DOHH2 (cell line): ENCODE measurements around the gene ACSF3.

Experiments
- H3F3A ChIP-seq: fragments of 200-600 bp; sonication (generic), shearing (Covaris generic); 2 replicates; pipeline ENCODE4 v1.6.0; 2016; ENCODE audit warnings: antibody characterized with exemption, mild to moderate bottlenecking; ENCODE audit not compliant: control insufficient read depth, insufficient read depth
- H3K27ac ChIP-seq: fragments of 200-600 bp; sonication (generic); 2 replicates; pipeline ENCODE4 v1.5.1; 2014; ENCODE audit warnings: low read depth, mild to moderate bottlenecking, low read length, moderate library complexity
- H3K27me3 ChIP-seq: fragments of 200-600 bp; sonication (generic); 2 replicates; pipeline ENCODE4 v1.6.1; 2014; ENCODE audit warnings: mild to moderate bottlenecking, low read length, mixed read lengths; ENCODE audit not compliant: control insufficient read depth
- H3K36me3 ChIP-seq: fragments of 200-600 bp; sonication (generic); 2 replicates; pipeline ENCODE4 v1.6.1; 2014; ENCODE audit warnings: mild to moderate bottlenecking, low read length, moderate library complexity, mixed read lengths; ENCODE audit not compliant: control insufficient read depth
- H3K4me1 ChIP-seq: fragments of 200-600 bp; sonication (generic); 2 replicates; pipeline ENCODE4 v1.6.1; 2014; ENCODE audit warnings: mild to moderate bottlenecking, low read length, mixed read lengths; ENCODE audit not compliant: control insufficient read depth
- H3K4me2 ChIP-seq: fragments of 200-600 bp; sonication (generic); 2 replicates; pipeline ENCODE4 v1.6.0; 2014; ENCODE audit warnings: mild to moderate bottlenecking, low read length, moderate library complexity
- H3K4me3 ChIP-seq: fragments of 200-600 bp; sonication (generic); 2 replicates; pipeline ENCODE4 v1.5.1; 2014; ENCODE audit warnings: mild to moderate bottlenecking, low read length, mixed read lengths
- H3K79me2 ChIP-seq: fragments of 200-600 bp; sonication (generic); 2 replicates; pipeline ENCODE4 v1.6.1; 2014; ENCODE audit warnings: mild to moderate bottlenecking, low read length, mixed read lengths; ENCODE audit not compliant: control insufficient read depth
- H3K9me2 ChIP-seq: fragments of 200-600 bp; sonication (generic); replicated peaks from 2 replicates; pipeline ENCODE4 v1.6.1; 2014; ENCODE audit warnings: mild to moderate bottlenecking, low read length, mixed read lengths; ENCODE audit not compliant: control insufficient read depth
- H3K9me3 ChIP-seq: fragments of 200-600 bp; sonication (generic); 2 replicates; pipeline ENCODE4 v1.6.1; 2014; ENCODE audit warnings: antibody characterized with exemption, low read length, mixed read lengths; ENCODE audit not compliant: control insufficient read depth, insufficient read depth
- H4K20me1 ChIP-seq: fragments of 200-600 bp; sonication (generic); 2 replicates; pipeline ENCODE4 v1.6.0; 2014; ENCODE audit warnings: low read depth, mild to moderate bottlenecking, antibody characterized with exemption, low read length, moderate library complexity; ENCODE audit not compliant: control insufficient read depth, insufficient read depth
- CTCF ChIP-seq: fragments of 200-600 bp; sonication (generic); IDR thresholded peaks from one replicate; pipeline ENCODE4 v1.5.1; 2014; ENCODE audit warnings: antibody characterized with exemption, mild to moderate bottlenecking, low read depth, low read length; ENCODE audit not compliant: poor library complexity, severe bottlenecking
- EZH2phosphoT487 ChIP-seq: fragments of 200-600 bp; sonication (generic); IDR thresholded peaks from 2 replicates; pipeline ENCODE4 v1.6.1; 2017; ENCODE audit warnings: borderline replicate concordance, mild to moderate bottlenecking, antibody characterized with exemption, low read length, moderate library complexity, mixed read lengths

ACSF3 gene

GRCh38 chr16:89202422-89203215 is 109.0 kb downstream of the ACSF3 start:
- Histone ChIP-seq H3K27me3 (no peaks in the 10 kb centered on the region), H3F3A (no peaks in the 10 kb centered on the region), H3K36me3 (no peaks in the 10 kb centered on the region), H4K20me1 (no peaks in the 10 kb centered on the region), H3K27ac (no peak overlapping the region), H3K4me1 (no peaks in the 10 kb centered on the region), H3K9me2 (no peaks in the 10 kb centered on the region), H3K4me2 (no peak overlapping the region), H3K79me2 (no peaks in the 10 kb centered on the region), H3K4me3 (no peak overlapping the region), H3K9me3 (no peaks in the 10 kb centered on the region)
- TF ChIP-seq EZH2phosphoT487 (no peak), CTCF (no peak)
